Mesenchymal stem cell (in vitro differentiated cells and primary cell): Measurements from ENCODE around the gene ZNF148. TPM values are rescaled to one million over a fixed set of nuclear protein-coding genes. Genes with fewer than 3 reads are reported as not detected.

Experiments used
- DNase-seq: peaks from one replicate; pipeline ENCODE4 v3.0.0-alpha.2; 2013
- H2AFZ ChIP-seq: one replicate; pipeline ENCODE4 v1.6.1; 2013; ENCODE audit warnings: low read depth, mild to moderate bottlenecking, control low read depth, inconsistent platforms, low read length, moderate library complexity
- H2AK5ac ChIP-seq: 2 replicates; pipeline ENCODE4 v1.6.1; 2013; ENCODE audit warnings: low read length, moderate library complexity, mild to moderate bottlenecking, inconsistent platforms; ENCODE audit not compliant: severe bottlenecking
- H2BK120ac ChIP-seq: one replicate; pipeline ENCODE4 v1.6.1; 2013; ENCODE audit warnings: low read depth, mild to moderate bottlenecking, inconsistent platforms, low read length, moderate library complexity
- H2BK12ac ChIP-seq, 2 experiments: one replicate each; pipeline ENCODE4 v1.6.1; 2013; ENCODE audit warnings: inconsistent platforms in 2 of 2, low read length in 2 of 2, mild to moderate bottlenecking in 2 of 2, moderate library complexity in 2 of 2, control low read depth in 1 of 2
- H2BK15ac ChIP-seq: one replicate; pipeline ENCODE4 v1.6.1; 2013; ENCODE audit warnings: mild to moderate bottlenecking, low read depth, inconsistent platforms; ENCODE audit not compliant: poor library complexity, severe bottlenecking
- H2BK5ac ChIP-seq: 2 replicates; pipeline ENCODE4 v1.6.1; 2013; ENCODE audit warnings: low read depth, mild to moderate bottlenecking, low read length, control low read depth, inconsistent platforms; ENCODE audit not compliant: poor library complexity, severe bottlenecking
- H3K14ac ChIP-seq, 2 experiments: one replicate each; pipeline ENCODE4 v1.6.1; 2013; ENCODE audit warnings: inconsistent platforms in 2 of 2, low read length in 2 of 2, control low read depth in 1 of 2, mild to moderate bottlenecking in 1 of 2, moderate library complexity in 1 of 2
- H3K18ac ChIP-seq, 2 experiments: one replicate each; pipeline ENCODE4 v1.6.1; 2013; ENCODE audit warnings: inconsistent platforms in 2 of 2, low read length in 2 of 2, control low read depth in 1 of 2, low read depth in 1 of 2, mild to moderate bottlenecking in 1 of 2
- H3K23ac ChIP-seq, 2 experiments: one replicate each; pipeline ENCODE4 v1.6.1; 2013; ENCODE audit warnings: inconsistent platforms in 2 of 2, low read length in 2 of 2, mild to moderate bottlenecking in 2 of 2, moderate library complexity in 2 of 2, control low read depth in 1 of 2
- H3K27ac ChIP-seq: 2 replicates; pipeline ENCODE4 v1.5.1; 2013; ENCODE audit warnings: mild to moderate bottlenecking, moderate library complexity, low read length, control low read depth, inconsistent platforms; ENCODE audit not compliant: poor library complexity, severe bottlenecking
- H3K27me3 ChIP-seq, 2 experiments: 2 replicates each; pipeline versions ENCODE4 v1.6.1 to v1.7.0; 2013; ENCODE audit warnings: low read length in 2 of 2, mild to moderate bottlenecking in 2 of 2, moderate library complexity in 2 of 2, control low read depth in 1 of 2, inconsistent platforms in 1 of 2; ENCODE audit not compliant: control insufficient read depth in 1 of 2, insufficient read depth in 1 of 2
- H3K36me3 ChIP-seq, 2 experiments: 2 replicates each; pipeline versions ENCODE4 v1.6.1 to v1.7.0; 2013; ENCODE audit warnings: low read length in 2 of 2, control low read depth in 1 of 2, inconsistent platforms in 1 of 2, low read depth in 1 of 2, mild to moderate bottlenecking in 1 of 2; ENCODE audit not compliant: insufficient read depth in 2 of 2, control insufficient read depth in 1 of 2
- H3K4ac ChIP-seq, 2 experiments: one replicate each; pipeline ENCODE4 v1.6.1; 2013; ENCODE audit warnings: inconsistent platforms in 2 of 2, low read length in 2 of 2, mild to moderate bottlenecking in 2 of 2, moderate library complexity in 2 of 2, control low read depth in 1 of 2, low read depth in 1 of 2
- H3K4me1 ChIP-seq: 2 replicates; pipeline ENCODE4 v1.6.1; 2013; ENCODE audit warnings: low read depth, low read length, control low read depth; ENCODE audit not compliant: control insufficient read depth, insufficient read depth
- H3K4me2 ChIP-seq: 2 replicates; pipeline ENCODE4 v1.6.1; 2013; ENCODE audit warnings: low read length, mild to moderate bottlenecking, inconsistent platforms; ENCODE audit not compliant: poor library complexity, severe bottlenecking
- H3K4me3 ChIP-seq, 2 experiments: 2 replicates each; pipeline versions ENCODE4 v1.5.1 to v1.7.0; 2013; ENCODE audit warnings: low read length in 2 of 2, mild to moderate bottlenecking in 2 of 2, control low read depth in 1 of 2, low read depth in 1 of 2; ENCODE audit not compliant: insufficient read depth in 1 of 2
- H3K79me1 ChIP-seq: replicated peaks from 2 replicates; pipeline ENCODE4 v1.6.1; 2013; ENCODE audit warnings: mild to moderate bottlenecking, control low read depth, low read length, inconsistent platforms; ENCODE audit not compliant: poor library complexity, severe bottlenecking
- H3K9ac ChIP-seq: 2 replicates; pipeline ENCODE4 v1.7.0; 2013; ENCODE audit warnings: mild to moderate bottlenecking, low read length, moderate library complexity
- H3K9me3 ChIP-seq: 2 replicates; pipeline ENCODE4 v1.7.0; 2013; ENCODE audit warnings: mild to moderate bottlenecking, low read length; ENCODE audit not compliant: control insufficient read depth
- H4K8ac ChIP-seq: one replicate; pipeline ENCODE4 v1.6.1; 2013; ENCODE audit warnings: inconsistent platforms, mild to moderate bottlenecking, low read length, moderate library complexity
- H4K91ac ChIP-seq: one replicate; pipeline ENCODE4 v1.6.1; 2013; ENCODE audit warnings: mild to moderate bottlenecking, low read length, inconsistent platforms
- WGBS: methylation state at CpG from one replicate; pipeline ENCODE4 v1.1.7; 2013; ENCODE audit warnings: mixed read lengths; 5-methylcytosine and 5-hydroxymethylcytosine counted together
- polyA plus RNA-seq, 2 experiments: library from polyadenylated mRNA; stranded (reverse); fragments of 200-250 nt; gene quantifications; one replicate each; pipeline ENCODE4 v1.2.3, GENCODE V29; 2013

The ZNF148 gene, protein sequence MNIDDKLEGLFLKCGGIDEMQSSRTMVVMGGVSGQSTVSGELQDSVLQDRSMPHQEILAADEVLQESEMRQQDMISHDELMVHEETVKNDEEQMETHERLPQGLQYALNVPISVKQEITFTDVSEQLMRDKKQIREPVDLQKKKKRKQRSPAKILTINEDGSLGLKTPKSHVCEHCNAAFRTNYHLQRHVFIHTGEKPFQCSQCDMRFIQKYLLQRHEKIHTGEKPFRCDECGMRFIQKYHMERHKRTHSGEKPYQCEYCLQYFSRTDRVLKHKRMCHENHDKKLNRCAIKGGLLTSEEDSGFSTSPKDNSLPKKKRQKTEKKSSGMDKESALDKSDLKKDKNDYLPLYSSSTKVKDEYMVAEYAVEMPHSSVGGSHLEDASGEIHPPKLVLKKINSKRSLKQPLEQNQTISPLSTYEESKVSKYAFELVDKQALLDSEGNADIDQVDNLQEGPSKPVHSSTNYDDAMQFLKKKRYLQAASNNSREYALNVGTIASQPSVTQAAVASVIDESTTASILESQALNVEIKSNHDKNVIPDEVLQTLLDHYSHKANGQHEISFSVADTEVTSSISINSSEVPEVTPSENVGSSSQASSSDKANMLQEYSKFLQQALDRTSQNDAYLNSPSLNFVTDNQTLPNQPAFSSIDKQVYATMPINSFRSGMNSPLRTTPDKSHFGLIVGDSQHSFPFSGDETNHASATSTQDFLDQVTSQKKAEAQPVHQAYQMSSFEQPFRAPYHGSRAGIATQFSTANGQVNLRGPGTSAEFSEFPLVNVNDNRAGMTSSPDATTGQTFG
- polyA plus RNA-seq (2013, experiment 1 of 2): 18.9 TPM
- polyA plus RNA-seq (2013, experiment 2 of 2): 19.3 TPM

DNA sequence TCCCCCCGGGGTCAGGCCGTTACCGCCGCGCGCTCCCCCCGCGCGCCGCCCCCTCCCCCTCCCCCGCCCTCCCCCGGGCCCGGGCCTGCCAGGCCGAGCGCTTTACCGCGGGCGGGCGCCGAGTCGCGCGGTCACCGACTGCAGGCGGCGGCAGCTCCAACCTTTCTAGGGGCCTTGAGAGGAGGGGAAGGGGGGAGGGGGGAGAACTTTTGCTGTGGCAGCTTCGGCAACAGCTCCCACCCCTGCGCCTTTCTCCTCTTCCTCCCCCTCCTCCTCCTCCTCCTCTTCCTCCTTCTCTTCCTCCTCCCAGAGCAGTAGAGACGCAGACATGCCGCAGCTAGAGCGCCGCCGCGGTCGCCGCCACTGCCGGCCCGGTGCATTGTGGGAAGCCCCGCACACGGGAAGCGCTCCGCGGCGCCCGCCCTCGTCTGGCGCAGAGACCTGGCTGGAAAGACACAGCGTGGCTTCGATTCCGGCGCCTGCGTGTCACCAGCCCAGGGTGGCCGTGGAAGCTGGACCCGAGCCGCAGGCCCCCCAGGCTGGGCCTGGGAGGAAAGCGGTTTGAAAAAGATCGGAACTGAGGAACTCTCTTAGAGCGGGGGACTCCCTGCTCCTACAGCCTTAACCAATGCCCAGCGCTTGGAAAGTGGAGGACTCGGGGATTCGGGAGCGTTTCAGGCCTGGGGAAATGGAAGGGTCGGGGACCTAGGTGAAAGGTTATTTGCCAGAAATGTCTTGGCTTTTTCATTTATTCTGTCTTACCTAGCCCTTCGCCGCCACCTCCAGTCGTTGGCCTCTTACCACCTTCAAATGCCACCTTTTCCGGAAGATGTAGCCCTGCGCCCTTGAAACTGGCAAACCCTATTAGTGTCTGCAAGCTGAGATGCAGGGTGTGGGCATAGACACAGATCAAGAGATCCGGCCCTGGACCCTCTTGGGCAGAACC lies at the start of gene ZNF148:
Gene ZNF148 (minus strand): TSS at position 330 of the 946 bp plus-strand sequence. CDS start 61,685 bp downstream, outside the sequence.
- Histone ChIP-seq H4K91ac (peak within 1 kb of the TSS; percentile 88), H3K14ac (peak within 1 kb of the TSS in 1 of 2 experiments; percentile 74), H3K9ac (peak within 1 kb of the TSS; percentile 91), H3K23ac (peak within 1 kb of the TSS; percentile 48 to 93), H2BK15ac (peak within 1 kb of the TSS; percentile 23), H3K4me2 (peak within 1 kb of the TSS; percentile 72), H2BK120ac (peak within 1 kb of the TSS; percentile 96), H2BK5ac (peak within 1 kb of the TSS; percentile 66), H3K4me1 (peaks cover 10% of the 10 kb centered on the region), H2AK5ac (peak within 1 kb of the TSS; percentile 20), H2BK12ac (no peak within 1 kb of the TSS), H3K27me3 (no peaks in the 10 kb centered on the region), H3K18ac (peak within 1 kb of the TSS; percentile 95 to 96), H3K36me3 (peaks cover 6% of the 10 kb centered on the region in 2 experiments), H3K4me3 (peak within 1 kb of the TSS; percentile 92 to 93), H4K8ac (peak within 1 kb of the TSS; percentile 94), H2AFZ (peak within 1 kb of the TSS; percentile 11), H3K27ac (peak within 1 kb of the TSS; percentile 84), H3K4ac (peak within 1 kb of the TSS; percentile 57 to 89), H3K9me3 (no peaks in the 10 kb centered on the region), H3K79me1 (peaks cover 6% of the 10 kb centered on the region)
- peak; percentile 92 for DNase-seq
- WGBS: 3% methylated on average over 34 of the region's 69 CpGs

DNA sequence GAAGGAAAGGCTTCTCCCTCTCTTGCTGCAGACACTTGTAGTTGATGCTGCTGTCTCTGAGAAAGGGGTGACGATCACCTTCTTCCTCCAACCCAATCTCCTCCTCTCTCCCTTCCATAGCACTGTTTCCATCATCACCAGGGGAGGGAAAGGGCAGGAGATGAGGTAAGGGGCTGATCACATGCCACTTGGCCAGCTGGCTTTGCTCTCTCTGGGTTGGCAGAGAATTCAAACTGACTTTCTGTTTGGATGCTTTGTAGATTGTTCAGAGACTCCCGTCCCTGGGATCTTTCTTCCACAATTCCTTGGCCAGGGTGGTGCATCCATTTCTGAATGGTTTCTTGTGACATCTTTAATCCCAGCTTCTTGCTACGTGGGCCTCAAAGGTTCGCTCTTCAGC lies 43.2 kb upstream of the ZNF148 start:
- Histone ChIP-seq H2BK12ac (no peak overlapping the region), H3K27me3 (peaks cover 0 to 5% of the 10 kb centered on the region in 2 experiments), H3K18ac (no peak overlapping the region), H2BK5ac (no peak overlapping the region), H3K9ac (no peak overlapping the region), H2BK120ac (no peak overlapping the region), H2BK15ac (no peak overlapping the region), H3K79me1 (no peaks in the 10 kb centered on the region), H4K91ac (no peak overlapping the region), H3K14ac (no peak overlapping the region), H3K9me3 (no peaks in the 10 kb centered on the region), H3K4ac (no peak overlapping the region), H3K23ac (no peak overlapping the region), H3K4me1 (no peaks in the 10 kb centered on the region), H4K8ac (no peak overlapping the region), H3K27ac (no peak overlapping the region), H2AK5ac (no peak overlapping the region), H2AFZ (no peak overlapping the region), H3K4me3 (no peak overlapping the region), H3K36me3 (no peaks in the 10 kb centered on the region), H3K4me2 (no peak overlapping the region)
- DNase-seq: no peak
- 88% methylated on average over 3 of the region's 4 CpGs for WGBS

DNA sequence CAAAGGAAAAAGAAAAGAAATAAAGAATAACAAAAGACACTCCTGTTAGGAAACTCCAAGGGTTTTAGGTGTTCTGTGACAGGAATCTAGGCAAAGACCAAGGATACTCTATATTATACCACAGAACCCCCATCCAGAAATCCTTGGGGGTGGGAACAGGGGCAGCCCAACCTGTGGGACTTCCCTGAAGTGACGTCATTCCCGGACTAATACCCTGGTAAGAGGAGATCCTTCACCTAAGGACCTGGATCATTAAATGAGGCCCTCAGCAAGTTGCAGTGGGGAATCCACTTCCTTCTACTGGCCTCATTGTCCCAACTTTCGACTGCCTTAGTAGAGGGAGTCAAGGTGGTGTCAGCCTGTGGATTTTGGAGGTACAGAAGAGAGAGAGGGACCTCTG lies 41.1 kb upstream of the ZNF148 start:
- H2BK15ac ChIP-seq: no peak overlapping the region
- H4K91ac ChIP-seq: no peak overlapping the region
- no peak overlapping the region for H4K8ac ChIP-seq
- no peak overlapping the region for H3K4me3 ChIP-seq
- H3K4ac ChIP-seq: no peak overlapping the region
- no peaks in the 10 kb centered on the region for H3K36me3 ChIP-seq
- no peaks in the 10 kb centered on the region for H3K79me1 ChIP-seq
- no peak overlapping the region for H2BK120ac ChIP-seq
- H2BK12ac ChIP-seq: no peak overlapping the region
- no peak for DNase-seq
- H3K4me1 ChIP-seq: no peaks in the 10 kb centered on the region
- H3K27ac ChIP-seq: no peak overlapping the region
- H2AK5ac ChIP-seq: no peak overlapping the region
- H2AFZ ChIP-seq: no peak overlapping the region
- H3K14ac ChIP-seq: no peak overlapping the region
- H2BK5ac ChIP-seq: no peak overlapping the region
- H3K4me2 ChIP-seq: no peak overlapping the region
- peaks cover 4 to 5% of the 10 kb centered on the region in 2 experiments for H3K27me3 ChIP-seq
- no peaks in the 10 kb centered on the region for H3K9me3 ChIP-seq
- no peak overlapping the region for H3K18ac ChIP-seq
- no peak overlapping the region for H3K9ac ChIP-seq
- no peak overlapping the region for H3K23ac ChIP-seq
- WGBS: 85% methylated on average over 3 of the region's 3 CpGs
